T47D (cell line): ENCODE results near the gene LRRK1.

ENCODE experiments used
- DNase-seq, 2 experiments: peaks; one replicate each; pipeline versions ENCODE4 v3.0.0 to v3.0.0-alpha.2; 2011 to 2012; ENCODE audit warnings: low read depth in 1 of 2, low spot score in 1 of 2
- JUND ChIP-seq: IDR thresholded peaks from 2 replicates; pipeline ENCODE4 v1.6.1; 2012; ENCODE audit warnings: low read depth
- in situ Hi-C: cut with HindIII; loops from 2 replicates; pipeline ENCODE4 v1.10.0; 2016; ENCODE audit warnings: low sequenced_read_pairs, low pct_unique_long_range_greater_than_20kb

Gene LRRK1

DNA sequence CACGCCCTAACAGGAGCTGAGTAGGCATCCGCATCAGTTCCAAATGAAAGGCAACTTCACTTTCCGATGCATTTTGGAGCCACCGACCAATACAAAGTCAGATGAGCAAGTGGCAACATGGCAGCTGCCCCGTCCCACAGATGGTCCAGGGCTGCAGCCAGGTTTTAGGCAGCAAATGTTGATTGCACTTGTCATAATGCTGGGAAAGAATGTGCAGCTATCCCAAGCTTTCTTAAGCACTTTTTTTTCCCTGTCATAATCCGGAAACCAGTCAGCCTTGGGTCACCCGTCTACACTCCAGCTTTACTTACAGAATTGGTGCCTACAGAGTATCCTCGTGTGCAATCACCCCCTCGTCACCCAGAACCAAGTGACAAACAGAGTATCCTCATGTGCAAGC is 185.0 kb downstream of the LRRK1 start:
- in situ Hi-C loops = no loop called here
- DNase-seq = no peak
- no peak for TF ChIP-seq JUND

DNA sequence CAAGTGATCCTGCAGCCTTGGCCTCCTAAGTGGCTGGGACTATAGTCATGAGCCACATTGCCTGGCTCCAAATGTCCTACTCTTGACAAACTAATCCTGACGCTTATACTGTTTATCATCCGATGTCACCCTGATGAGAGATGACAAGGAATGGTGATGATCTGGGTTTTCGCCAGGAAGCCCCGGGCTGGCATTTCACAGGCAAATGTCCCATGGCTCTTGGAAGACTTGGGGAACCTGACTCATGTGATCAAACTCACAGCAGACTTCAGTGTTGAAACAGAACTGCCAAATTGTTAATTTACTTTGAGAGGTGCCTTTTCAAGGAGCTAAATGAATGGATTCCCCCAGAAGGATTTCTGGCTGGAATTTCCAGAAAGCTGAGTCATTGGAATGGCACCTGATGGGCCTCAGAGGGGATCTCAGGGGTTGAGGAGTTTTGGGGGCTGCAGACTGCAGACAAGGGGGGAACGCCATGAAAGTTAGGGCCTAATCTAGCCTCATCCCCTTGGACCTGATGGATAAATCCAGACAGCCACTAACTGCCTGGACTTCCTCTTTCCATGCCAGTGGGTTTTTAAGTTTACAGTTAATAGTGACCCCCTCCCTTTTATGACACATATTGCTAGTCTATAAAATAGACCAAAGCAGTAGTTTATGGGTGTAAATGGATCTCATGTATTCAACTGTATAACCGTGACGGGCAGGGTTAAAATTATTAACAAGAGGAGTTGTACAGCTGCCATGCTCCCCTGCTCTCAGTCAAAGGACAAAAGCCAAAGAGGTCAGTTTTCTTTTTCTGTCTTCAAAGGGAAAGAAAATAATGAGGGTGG is 186.1 kb downstream of the LRRK1 start:
- TF ChIP-seq JUND = no peak
- DNase-seq = no peak
- in situ Hi-C loops = no loop called here

DNA sequence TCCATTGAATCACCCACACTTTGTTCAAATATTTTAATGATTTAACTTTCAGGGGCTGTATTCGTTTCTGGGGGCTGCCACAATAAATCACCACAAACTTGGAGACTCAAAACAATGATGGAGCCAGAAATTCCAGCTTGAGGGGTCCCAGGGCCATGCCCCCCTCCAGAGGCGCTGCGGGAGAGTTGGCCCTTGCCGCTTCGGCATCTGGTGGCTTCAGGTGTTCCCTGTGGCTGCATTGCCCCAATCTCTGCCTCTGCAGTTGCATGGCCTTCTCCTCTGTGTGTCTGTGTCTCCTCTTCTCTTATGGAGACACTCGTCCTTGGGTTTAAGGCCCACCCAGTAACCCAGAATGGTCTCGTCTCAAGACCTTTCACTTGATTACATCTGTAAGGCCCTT is 187.9 kb downstream of the LRRK1 start:
- DNase-seq = no peak
- in situ Hi-C loops = no loop called here

GRCh38 chr15:101107625-101108460 is 188.7 kb downstream of the LRRK1 start:
- DNase-seq = no peak
- in situ Hi-C loops = no loop called here
- no peak for TF ChIP-seq JUND

More for the DNA sequence above, 187.9 kb downstream of the LRRK1 start:
- no peak for TF ChIP-seq JUND

DNA sequence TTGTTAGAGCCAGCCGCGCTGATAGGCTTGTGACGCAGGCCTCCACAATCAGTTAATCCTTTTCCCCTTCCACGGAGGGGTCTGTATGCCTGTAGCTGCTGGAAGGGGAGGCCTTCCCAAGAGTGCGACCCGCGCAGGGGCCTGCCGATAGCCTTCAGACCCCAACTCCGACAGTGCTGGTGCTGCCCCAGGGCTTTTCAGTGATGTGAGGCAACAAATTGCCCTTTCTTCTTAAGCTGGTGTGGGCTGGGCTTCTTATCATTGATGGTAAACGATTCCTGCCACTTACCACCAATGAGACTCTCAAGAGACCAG is 189.3 kb downstream of the LRRK1 start:
- TF ChIP-seq JUND = no peak
- in situ Hi-C loops = no loop called here
- no peak for DNase-seq

GRCh38 chr15:101108791-101109190 is 189.6 kb downstream of the LRRK1 start:
- in situ Hi-C loops = no loop called here
- no peak for TF ChIP-seq JUND
- DNase-seq = no peak

DNA sequence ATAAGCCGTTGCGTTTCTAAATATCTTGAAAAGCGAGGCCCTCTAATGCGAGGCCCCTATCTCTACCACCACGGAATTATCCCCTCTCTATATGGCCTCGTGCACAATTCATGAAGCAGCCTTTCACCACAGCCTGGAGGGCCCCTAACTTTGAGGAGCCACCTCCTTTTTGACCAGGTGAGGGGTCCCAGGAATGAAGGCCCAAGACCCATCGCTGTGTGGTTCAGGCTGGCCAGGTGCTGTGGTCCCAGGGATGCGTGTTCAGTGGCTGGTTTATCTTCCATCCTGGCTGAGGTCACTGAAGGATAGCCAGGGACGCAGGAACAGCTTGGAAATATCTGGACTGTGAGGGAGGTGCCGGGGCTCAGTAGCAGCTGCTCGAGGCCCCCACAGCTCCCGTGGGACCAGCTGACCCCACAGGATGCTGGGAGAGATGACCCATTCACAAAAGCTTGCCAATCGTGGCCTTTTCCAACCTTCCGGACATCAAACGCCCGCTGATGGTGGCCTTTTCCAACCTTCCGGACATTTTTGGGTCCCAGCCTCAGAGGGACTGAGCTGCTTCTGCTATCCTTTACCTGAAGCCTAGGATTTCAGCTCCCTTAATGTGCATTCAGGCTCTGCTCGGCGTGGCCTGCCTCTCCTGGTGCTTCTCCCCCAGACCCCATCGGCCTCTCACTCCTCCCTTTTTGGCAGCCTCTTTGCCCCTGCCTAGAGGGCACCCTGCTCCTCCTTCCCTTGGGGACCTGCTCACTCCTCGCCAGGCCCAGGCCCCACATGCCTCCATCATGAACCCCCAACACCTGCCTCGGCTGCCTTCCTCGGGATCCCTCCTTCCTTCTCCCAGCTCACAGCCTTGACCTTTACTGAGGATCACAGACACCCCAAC is 191.8 kb downstream of the LRRK1 start:
- no peak for TF ChIP-seq JUND
- DNase-seq = no peak
- in situ Hi-C loops = no loop called here

- no peak for DNase-seq
- TF ChIP-seq JUND = no peak
- in situ Hi-C loops = no loop called here
Measured at GRCh38 chr15:101111570-101112262, 192.6 kb downstream of the LRRK1 start.

GRCh38 chr15:101112336-101113113 is 193.4 kb downstream of the LRRK1 start:
- no peak for TF ChIP-seq JUND
- DNase-seq = no peak
- in situ Hi-C loops = no loop called here

DNA sequence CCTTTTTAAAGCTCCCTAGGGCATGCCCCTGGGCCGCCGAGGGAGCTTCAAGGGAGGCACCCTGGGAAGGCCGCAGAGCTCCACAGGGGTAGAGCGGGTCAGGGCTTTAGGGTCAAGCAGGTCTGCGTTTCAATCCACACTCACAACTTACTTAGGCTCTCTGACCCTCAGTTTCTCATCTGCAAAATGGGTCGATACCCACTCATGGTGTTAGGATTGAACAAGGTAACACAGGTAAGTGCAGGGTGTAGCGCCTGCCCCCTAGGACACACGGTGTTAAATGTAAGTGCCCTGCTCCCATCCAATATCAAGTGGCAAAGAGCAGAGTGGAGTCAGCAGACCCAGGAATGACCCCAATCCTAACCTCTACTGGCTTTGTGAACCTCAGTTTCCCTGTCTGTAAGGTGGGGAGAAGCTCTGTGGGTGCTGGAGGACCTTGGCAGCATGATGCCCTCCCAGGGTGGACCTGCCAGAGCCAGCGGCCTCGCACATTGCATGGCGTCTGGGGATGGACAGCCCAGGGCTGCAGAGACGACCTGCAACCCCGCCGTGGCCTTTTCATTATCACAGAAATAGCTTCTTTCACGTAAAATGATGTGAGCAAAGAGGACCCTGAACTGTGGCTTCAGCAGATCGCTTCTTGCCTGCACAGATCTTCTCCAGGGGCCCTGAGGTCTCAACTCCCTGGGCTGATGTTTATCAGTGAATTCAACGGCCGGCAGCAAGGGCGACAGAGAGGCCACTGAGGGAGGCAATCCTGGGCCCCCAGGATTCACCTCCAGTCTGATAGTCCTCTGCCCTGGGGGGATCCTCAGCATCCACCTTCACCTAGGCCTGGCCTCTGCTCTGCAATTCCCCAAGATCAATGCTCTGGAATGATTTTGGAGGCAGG is 194.2 kb downstream of the LRRK1 start:
- in situ Hi-C loops = no loop called here
- no peak for DNase-seq
- no peak for TF ChIP-seq JUND

DNA sequence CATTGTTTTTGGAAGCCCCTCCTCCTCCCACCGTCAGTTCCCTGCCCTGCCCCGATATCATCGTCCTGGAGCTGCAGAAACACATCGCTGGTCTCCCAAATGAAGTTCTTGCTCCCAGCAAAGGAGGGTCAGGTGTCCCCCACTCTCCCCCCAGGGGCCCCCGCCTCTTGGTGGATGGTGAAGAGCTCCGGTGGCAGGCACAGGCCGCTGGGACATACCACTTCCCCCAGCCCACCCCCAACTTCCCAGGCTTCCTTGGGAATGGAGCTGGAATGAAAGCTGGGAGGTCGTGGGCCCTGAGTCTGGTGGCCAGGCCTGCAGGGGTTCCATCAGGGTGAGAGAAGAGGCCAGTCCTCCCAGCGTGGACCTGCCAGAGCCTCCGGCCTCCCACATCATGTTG is 195.0 kb downstream of the LRRK1 start:
- TF ChIP-seq JUND = no peak
- no peak for DNase-seq
- in situ Hi-C loops = no loop called here
